RCC 7860 (cell line): ENCODE results near the gene FSD1.

ENCODE experiments used
- DNase-seq: peaks from one replicate; pipeline ENCODE4 v3.0.0-alpha.2; 2015; ENCODE audit warnings: low spot score
- FAIRE-seq: peaks from 2 replicates; lab custom pipeline; 2012; peaks lifted over from hg19 to GRCh38; lab: Jason Lieb, UNC

FSD1 gene

GRCh38 chr19:4361152-4362046, 57.0 kb downstream of the FSD1 start:
- no peak for FAIRE-seq
- DNase-seq: no peak

- FAIRE-seq (no peak), DNase-seq (no peak)
Measured at GRCh38 chr19:4362101-4362828, 57.9 kb downstream of the FSD1 start.

GRCh38 chr19:4362831-4363545, 58.6 kb downstream of the FSD1 start:
- no peak for FAIRE-seq
- DNase-seq: peak; percentile 8

GRCh38 chr19:4363571-4364304, 59.3 kb downstream of the FSD1 start:
- DNase-seq: no peak
- no peak for FAIRE-seq

- DNase-seq: no peak
- no peak for FAIRE-seq
Measured at GRCh38 chr19:4365341-4365740, 60.9 kb downstream of the FSD1 start.

GRCh38 chr19:4365791-4366665, 61.6 kb downstream of the FSD1 start:
- no peak for FAIRE-seq

GRCh38 chr19:4366666-4367335, 62.4 kb downstream of the FSD1 start:
- no peak for FAIRE-seq

More at GRCh38 chr19:4365791-4366665, 61.6 kb downstream of the FSD1 start:
- no peak for DNase-seq

GRCh38 chr19:4367336-4367723, 62.9 kb downstream of the FSD1 start:
- DNase-seq (no peak), FAIRE-seq (no peak)

More at GRCh38 chr19:4366666-4367335, 62.4 kb downstream of the FSD1 start:
- DNase-seq: no peak

GRCh38 chr19:4367781-4368127, 63.4 kb downstream of the FSD1 start:
- DNase-seq: no peak
- no peak for FAIRE-seq

GRCh38 chr19:4368128-4368820, 63.9 kb downstream of the FSD1 start:
- DNase-seq (no peak), FAIRE-seq (no peak)

- DNase-seq: peak; percentile 75
Measured at GRCh38 chr19:4369109-4369887, 64.9 kb downstream of the FSD1 start.

GRCh38 chr19:4369888-4370260, 65.5 kb downstream of the FSD1 start:
- no peak for FAIRE-seq
- peak; percentile 64 for DNase-seq

More at GRCh38 chr19:4369109-4369887, 64.9 kb downstream of the FSD1 start:
- FAIRE-seq: peak; percentile 82

GRCh38 chr19:4370418-4371041, 66.1 kb downstream of the FSD1 start:
- DNase-seq: no peak
- FAIRE-seq: no peak

- FAIRE-seq (no peak), DNase-seq (no peak)
Measured at GRCh38 chr19:4371247-4372164, 67.1 kb downstream of the FSD1 start.

- FAIRE-seq (no peak), DNase-seq (no peak)
Measured at GRCh38 chr19:4372165-4373012, 68.0 kb downstream of the FSD1 start.

- DNase-seq (no peak), FAIRE-seq (no peak)
Measured at GRCh38 chr19:4373013-4373367, 68.6 kb downstream of the FSD1 start.
